Esophagus muscularis mucosa (tissue), 2 donors: ENCODE data around the gene LIPC.

Source experiments
- POLR2A ChIP-seq: fragments of 450-650 bp; IDR thresholded peaks from one replicate; pipeline ENCODE4 v1.6.1; 2017; ENCODE audit warnings: antibody characterized with exemption, moderate library complexity, mild to moderate bottlenecking, low read depth
- POLR2AphosphoS5 ChIP-seq, 2 donors: sonication (generic); formaldehyde crosslinking; IDR thresholded peaks; one replicate each; pipeline ENCODE4 v1.6.1; 2017; ENCODE audit warnings: antibody characterized with exemption in 2 of 2

- TF ChIP-seq POLR2A (no peak), POLR2AphosphoS5 (IDR thresholded peaks at IDR 0.05) (no peak)
These were observed 65.4 kb downstream of the LIPC start for GRCh38 chr15:58497046-58497785.
